H1 (cell line): Measurements from ENCODE around the gene OLR1. TPM values are rescaled to one million over a fixed set of nuclear protein-coding genes. Genes with fewer than 3 reads are reported as not detected.

Source experiments
- ATF3 ChIP-seq: IDR thresholded peaks from 2 replicates; pipeline ENCODE4 v1.6.1; 2011; ENCODE audit warnings: low read depth, mild to moderate bottlenecking, low read length; ENCODE audit not compliant: insufficient read depth
- CBX5 ChIP-seq: fragments of 300-800, 300-1000 bp; sonication (generic); IDR thresholded peaks from 2 replicates; pipeline ENCODE4 v1.7.1; 2016; ENCODE audit warnings: antibody characterized with exemption, low read length, low read depth
- CTCF ChIP-seq, 3 experiments: IDR thresholded peaks; 1 replicate in 2 of 3; 2 replicates in 1 of 3; pipeline versions ENCODE4 v1.5.1 to v1.6.1; 2011; ENCODE audit warnings: low read length in 3 of 3, mild to moderate bottlenecking in 3 of 3, inconsistent platforms in 2 of 3, low read depth in 1 of 3, moderate library complexity in 1 of 3; ENCODE audit not compliant: insufficient read depth in 1 of 3; ENCODE audit errors: control extremely low read depth in 1 of 3
- E2F6 ChIP-seq: IDR thresholded peaks from 2 replicates; pipeline ENCODE4 v1.6.1; 2012; ENCODE audit warnings: inconsistent platforms
- EGR1 ChIP-seq: IDR thresholded peaks from 2 replicates; pipeline ENCODE4 v1.6.1; 2011; ENCODE audit warnings: low read depth, low read length, borderline replicate concordance
- FOSL1 ChIP-seq: IDR thresholded peaks from 2 replicates; pipeline ENCODE4 v1.6.1; 2011; ENCODE audit warnings: mild to moderate bottlenecking, low read depth, low read length, moderate library complexity; ENCODE audit not compliant: insufficient read depth
- GABPA ChIP-seq: IDR thresholded peaks from 2 replicates; pipeline ENCODE4 v1.6.1; 2011; ENCODE audit warnings: mild to moderate bottlenecking, low read length, moderate library complexity, borderline replicate concordance; ENCODE audit not compliant: insufficient read depth
- HDAC2 ChIP-seq, 2 experiments: fragments of 300-600 bp in 1 of 2; sonication (generic) in 1 of 2; IDR thresholded peaks; 2 replicates each; pipeline ENCODE4 v1.6.1; 2011 to 2012; ENCODE audit warnings: low read depth in 2 of 2, low read length in 2 of 2, mild to moderate bottlenecking in 2 of 2, moderate library complexity in 2 of 2, borderline replicate concordance in 1 of 2, inconsistent platforms in 1 of 2
- HDAC6 ChIP-seq: IDR thresholded peaks from one replicate; pipeline ENCODE4 v1.7.1; 2012; ENCODE audit warnings: low read depth, mild to moderate bottlenecking, inconsistent platforms, low read length, moderate library complexity
- KDM4A ChIP-seq: IDR thresholded peaks from one replicate; pipeline ENCODE4 v1.7.1; 2012; ENCODE audit warnings: low read depth, mild to moderate bottlenecking, moderate library complexity, low read length, inconsistent platforms; ENCODE audit not compliant: severe bottlenecking
- RFX5 ChIP-seq: IDR thresholded peaks from 2 replicates; pipeline ENCODE4 v1.6.1; 2011; ENCODE audit warnings: low read depth, low read length, improper control_type of control experiment, borderline replicate concordance
- RNF2 ChIP-seq: fragments of 200-900, 300-1000 bp; sonication (generic); IDR thresholded peaks from 2 replicates; pipeline ENCODE4 v1.7.1; 2016; ENCODE audit warnings: borderline replicate concordance, low read depth, mild to moderate bottlenecking, antibody characterized with exemption, low read length; ENCODE audit not compliant: poor library complexity, severe bottlenecking; ENCODE audit errors: missing control alignments
- RXRA ChIP-seq: IDR thresholded peaks from 2 replicates; pipeline ENCODE4 v1.6.1; 2011; ENCODE audit warnings: low read depth, mild to moderate bottlenecking, low read length, moderate library complexity; ENCODE audit not compliant: insufficient read depth
- SIN3A ChIP-seq, 2 experiments: IDR thresholded peaks in 1 of 2; conservative IDR thresholded peaks in 1 of 2; 2 replicates each; pipeline ENCODE4 v1.6.1; 2011 to 2012; ENCODE audit warnings: low read length in 2 of 2, improper control_type of control experiment in 1 of 2, low read depth in 1 of 2, mild to moderate bottlenecking in 1 of 2
- SIRT6 ChIP-seq: IDR thresholded peaks from one replicate; pipeline ENCODE4 v1.7.1; 2012; ENCODE audit warnings: low read length, inconsistent platforms
- SP2 ChIP-seq: IDR thresholded peaks from 2 replicates; pipeline ENCODE4 v1.6.1; 2012; ENCODE audit warnings: mild to moderate bottlenecking, low read length, inconsistent platforms
- SUZ12 ChIP-seq: fragments of 200-600 bp; sonication (generic); IDR thresholded peaks from 2 replicates; pipeline ENCODE4 v1.6.1; 2012; ENCODE audit warnings: mild to moderate bottlenecking, inconsistent platforms, low read length, moderate library complexity, mixed read lengths
- TAF1 ChIP-seq: IDR thresholded peaks from 2 replicates; pipeline ENCODE4 v1.6.1; 2011; ENCODE audit warnings: mild to moderate bottlenecking, low read depth, low read length
- polyA plus RNA-seq, 7 experiments: library from polyadenylated mRNA; depleted of rRNA in 3 of 7; stranded (reverse) in 5 of 7; unstranded in 2 of 7; fragments of >200 nt in 5 of 7; fragments of 200-250 nt in 2 of 7; gene quantifications; 1 replicate in 5 of 7; 2 replicates in 1 of 7; 4 replicates in 1 of 7; pipeline versions ENCODE4 v1.2.1 to v1.2.3, GENCODE V29; 2011 to 2013; ENCODE audit warnings: missing spikeins in 2 of 7, mixed read lengths in 2 of 7
- total RNA-seq: library from RNA; stranded (reverse); fragmentation: NEBNext Ultra II Directional; extraction: Animal tissue kit (Norgen Biotek cat#: 25700); gene quantifications from 2 replicates; pipeline ENCODE4 v1.2.1, GENCODE V29; 2021

The OLR1 gene
- total and polyA plus RNA-seq, 2 of the 8 experiments (the other 6 are each of a cell fraction or from before 2014, with no cell fraction given) = not detected

- peak; percentile 15 to 67 (median 56) for TF ChIP-seq CTCF (IDR thresholded peaks at IDR 0.05; ENCODE audit: control extremely low read depth in 1 of 3, insufficient read depth in 1 of 3, low read depth in 1 of 3, low read length in 3 of 3)
- TF ChIP-seq SIN3A (conservative IDR thresholded peaks at IDR 0.05 in 1 of 2, IDR thresholded peaks at IDR 0.05 in 1 of 2; ENCODE audit: low read depth in 1 of 2, low read length in 2 of 2) = no peak
- no peak for TF ChIP-seq FOSL1
- TF ChIP-seq CBX5 = no peak
- 0 out of 2 replicates have a peak, but pooled peaks have one; percentile 45 for TF ChIP-seq E2F6
- no peak; the same call in 1 of the 2 replicates for TF ChIP-seq SP2
- no peak for TF ChIP-seq HDAC6
- TF ChIP-seq RNF2 = no peak
- TF ChIP-seq KDM4A = peak; percentile 86
- no peak for TF ChIP-seq RXRA
- no peak for TF ChIP-seq GABPA
- peak; percentile 70; the same call in 1 of the 2 replicates for TF ChIP-seq TAF1
- TF ChIP-seq ATF3 = no peak
- no peak for TF ChIP-seq EGR1
- TF ChIP-seq SUZ12 = no peak
- no peak for TF ChIP-seq RFX5
- TF ChIP-seq HDAC2 (IDR thresholded peaks at IDR 0.05; ENCODE audit: borderline replicate concordance in 1 of 2, low read depth in 2 of 2, low read length in 2 of 2) = no peak
- no peak for TF ChIP-seq SIRT6
Measured at GRCh38 chr12:10153271-10154144, 18.4 kb downstream of the OLR1 start (continued).
